ENCODE results near the gene TRPC4AP.

DNA sequence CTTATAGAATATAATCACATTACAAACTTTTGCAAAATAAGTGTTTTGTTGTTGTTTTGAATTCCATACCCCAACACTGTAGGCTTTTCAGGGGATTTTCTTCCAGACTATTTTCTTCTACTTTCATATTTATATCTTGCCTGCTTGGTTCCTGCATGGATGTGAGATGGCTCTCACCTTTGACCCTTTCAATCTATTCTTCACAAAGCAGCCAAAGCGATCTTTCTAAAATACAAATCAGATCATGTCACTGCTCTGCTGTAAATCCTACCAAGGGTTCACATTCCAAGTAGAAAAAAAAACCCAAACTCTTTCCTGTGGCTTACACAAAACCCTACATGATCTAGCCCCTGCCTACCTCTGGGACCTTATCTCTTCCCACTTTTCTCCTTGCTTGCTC lies 25.0 kb upstream of the TRPC4AP start:
- TF ChIP-seq CTCF (IDR thresholded peaks at IDR 0.05 in 2 of 3, conservative IDR thresholded peaks at IDR 0.05 in 1 of 3; ENCODE audit: borderline replicate concordance in 1 of 3, insufficient read depth in 1 of 3, low read depth in 2 of 3, low read length in 2 of 3) (no peak), POLR2A (IDR thresholded peaks at IDR 0.05; ENCODE audit: borderline replicate concordance, extremely low read depth, insufficient read depth, insufficient read length) (no peak), ZNF274 (IDR thresholded peaks at IDR 0.05; ENCODE audit: low read depth, low read length) (no peak), SIN3A (IDR thresholded peaks at IDR 0.05; ENCODE audit: low read depth) (no peak), EZH2 (IDR thresholded peaks at IDR 0.05) (no peak), RAD21 (IDR thresholded peaks at IDR 0.05; ENCODE audit: low read depth) (no peak), ZFX (IDR thresholded peaks at IDR 0.05) (no peak), ELF1 (IDR thresholded peaks at IDR 0.05; ENCODE audit: borderline replicate concordance, low read depth) (no peak), MAX (IDR thresholded peaks at IDR 0.05) (no peak)
- TF ChIP-seq, protein P1, sequence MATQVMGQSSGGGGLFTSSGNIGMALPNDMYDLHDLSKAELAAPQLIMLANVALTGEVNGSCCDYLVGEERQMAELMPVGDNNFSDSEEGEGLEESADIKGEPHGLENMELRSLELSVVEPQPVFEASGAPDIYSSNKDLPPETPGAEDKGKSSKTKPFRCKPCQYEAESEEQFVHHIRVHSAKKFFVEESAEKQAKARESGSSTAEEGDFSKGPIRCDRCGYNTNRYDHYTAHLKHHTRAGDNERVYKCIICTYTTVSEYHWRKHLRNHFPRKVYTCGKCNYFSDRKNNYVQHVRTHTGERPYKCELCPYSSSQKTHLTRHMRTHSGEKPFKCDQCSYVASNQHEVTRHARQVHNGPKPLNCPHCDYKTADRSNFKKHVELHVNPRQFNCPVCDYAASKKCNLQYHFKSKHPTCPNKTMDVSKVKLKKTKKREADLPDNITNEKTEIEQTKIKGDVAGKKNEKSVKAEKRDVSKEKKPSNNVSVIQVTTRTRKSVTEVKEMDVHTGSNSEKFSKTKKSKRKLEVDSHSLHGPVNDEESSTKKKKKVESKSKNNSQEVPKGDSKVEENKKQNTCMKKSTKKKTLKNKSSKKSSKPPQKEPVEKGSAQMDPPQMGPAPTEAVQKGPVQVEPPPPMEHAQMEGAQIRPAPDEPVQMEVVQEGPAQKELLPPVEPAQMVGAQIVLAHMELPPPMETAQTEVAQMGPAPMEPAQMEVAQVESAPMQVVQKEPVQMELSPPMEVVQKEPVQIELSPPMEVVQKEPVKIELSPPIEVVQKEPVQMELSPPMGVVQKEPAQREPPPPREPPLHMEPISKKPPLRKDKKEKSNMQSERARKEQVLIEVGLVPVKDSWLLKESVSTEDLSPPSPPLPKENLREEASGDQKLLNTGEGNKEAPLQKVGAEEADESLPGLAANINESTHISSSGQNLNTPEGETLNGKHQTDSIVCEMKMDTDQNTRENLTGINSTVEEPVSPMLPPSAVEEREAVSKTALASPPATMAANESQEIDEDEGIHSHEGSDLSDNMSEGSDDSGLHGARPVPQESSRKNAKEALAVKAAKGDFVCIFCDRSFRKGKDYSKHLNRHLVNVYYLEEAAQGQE (IDR thresholded peaks at IDR 0.05; ENCODE audit: low read depth), result no peak
